Fibroblast of mammary gland (primary cell): ENCODE measurements around the gene GTF3C2.
A peak's percentile ranks its signal among the peaks of the same experiment; 100 is the strongest.
"Not testable (repeated sequence)": the region's sequence is repeated elsewhere in the genome, so short reads cannot be mapped to it uniquely, and the experiment has no call there.

Source experiments
- DNase-seq: peaks from one replicate; pipeline ENCODE4 v3.0.0-alpha.2; 2010; ENCODE audit warnings: low read depth
- H3K4me3 ChIP-seq: 2 replicates; pipeline ENCODE4 v1.5.1; 2011; ENCODE audit warnings: low read depth, mild to moderate bottlenecking, low read length, moderate library complexity; ENCODE audit not compliant: control insufficient read depth
- TF ChIP-seq, protein P1 (sequence below): conservative IDR thresholded peaks from 2 replicates; pipeline ENCODE4 v1.5.1; 2011; ENCODE audit warnings: low read depth, low read length, inconsistent platforms; ENCODE audit not compliant: control insufficient read depth, insufficient read depth

Gene GTF3C2

DNA sequence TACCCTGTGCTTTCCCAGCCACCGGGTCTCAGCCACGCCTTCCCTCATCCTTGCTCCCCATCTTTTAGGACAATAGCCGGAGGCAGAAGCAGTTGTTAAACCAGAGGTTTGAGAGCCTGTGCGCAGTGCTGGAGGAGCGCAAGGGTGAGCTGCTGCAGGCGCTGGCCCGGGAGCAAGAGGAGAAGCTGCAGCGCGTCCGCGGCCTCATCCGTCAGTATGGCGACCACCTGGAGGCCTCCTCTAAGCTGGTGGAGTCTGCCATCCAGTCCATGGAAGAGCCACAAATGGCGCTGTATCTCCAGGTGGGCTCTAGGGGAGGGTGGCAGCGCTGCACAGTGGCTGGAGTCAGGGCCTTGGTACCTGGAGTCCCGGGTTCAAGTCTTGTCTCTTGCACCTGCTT, 51.0 kb downstream of the GTF3C2 start:
- no peak overlapping the region for H3K4me3 ChIP-seq
- DNase-seq = no peak
- TF ChIP-seq, protein P1, sequence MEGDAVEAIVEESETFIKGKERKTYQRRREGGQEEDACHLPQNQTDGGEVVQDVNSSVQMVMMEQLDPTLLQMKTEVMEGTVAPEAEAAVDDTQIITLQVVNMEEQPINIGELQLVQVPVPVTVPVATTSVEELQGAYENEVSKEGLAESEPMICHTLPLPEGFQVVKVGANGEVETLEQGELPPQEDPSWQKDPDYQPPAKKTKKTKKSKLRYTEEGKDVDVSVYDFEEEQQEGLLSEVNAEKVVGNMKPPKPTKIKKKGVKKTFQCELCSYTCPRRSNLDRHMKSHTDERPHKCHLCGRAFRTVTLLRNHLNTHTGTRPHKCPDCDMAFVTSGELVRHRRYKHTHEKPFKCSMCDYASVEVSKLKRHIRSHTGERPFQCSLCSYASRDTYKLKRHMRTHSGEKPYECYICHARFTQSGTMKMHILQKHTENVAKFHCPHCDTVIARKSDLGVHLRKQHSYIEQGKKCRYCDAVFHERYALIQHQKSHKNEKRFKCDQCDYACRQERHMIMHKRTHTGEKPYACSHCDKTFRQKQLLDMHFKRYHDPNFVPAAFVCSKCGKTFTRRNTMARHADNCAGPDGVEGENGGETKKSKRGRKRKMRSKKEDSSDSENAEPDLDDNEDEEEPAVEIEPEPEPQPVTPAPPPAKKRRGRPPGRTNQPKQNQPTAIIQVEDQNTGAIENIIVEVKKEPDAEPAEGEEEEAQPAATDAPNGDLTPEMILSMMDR = no peak

DNA sequence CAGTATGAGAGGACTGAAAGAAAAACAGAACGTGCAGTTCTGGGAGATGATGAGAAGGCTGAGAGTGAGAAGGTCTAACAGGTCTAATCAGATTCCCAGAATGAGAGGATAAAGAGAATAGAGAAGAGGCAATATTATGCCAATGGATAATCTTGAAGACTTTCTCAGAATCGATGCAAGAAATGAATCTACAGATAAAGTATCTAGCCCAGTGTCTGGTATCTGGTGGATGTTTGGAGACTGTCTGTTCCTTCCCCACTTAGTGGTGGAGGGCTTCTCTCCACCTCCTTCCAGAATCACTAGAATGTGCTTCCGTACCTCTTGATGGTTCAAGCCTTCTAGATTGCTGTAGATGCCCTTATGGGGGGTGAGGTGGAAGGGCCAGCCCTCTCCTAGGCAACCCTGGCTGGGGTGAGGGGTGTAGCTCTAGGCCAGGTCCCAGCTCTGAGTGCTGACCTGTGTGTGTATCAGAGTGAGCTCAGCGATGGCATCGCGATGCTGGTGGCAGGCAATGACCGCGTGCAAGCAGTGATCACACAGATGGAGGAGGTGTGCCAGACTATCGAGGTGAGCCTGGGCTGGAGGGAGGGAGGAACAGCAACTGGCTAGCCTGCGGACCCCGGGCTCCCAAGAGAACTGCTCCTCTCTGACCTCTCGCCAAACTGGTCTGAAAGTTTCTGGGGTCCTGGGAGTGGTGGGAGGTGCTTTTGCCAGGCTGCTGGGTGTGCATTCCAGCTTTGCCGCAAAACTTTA, 51.9 kb downstream of the GTF3C2 start:
- TF ChIP-seq, protein P1 = no peak
- H3K4me3 ChIP-seq = no peak overlapping the region
- no peak for DNase-seq

DNA sequence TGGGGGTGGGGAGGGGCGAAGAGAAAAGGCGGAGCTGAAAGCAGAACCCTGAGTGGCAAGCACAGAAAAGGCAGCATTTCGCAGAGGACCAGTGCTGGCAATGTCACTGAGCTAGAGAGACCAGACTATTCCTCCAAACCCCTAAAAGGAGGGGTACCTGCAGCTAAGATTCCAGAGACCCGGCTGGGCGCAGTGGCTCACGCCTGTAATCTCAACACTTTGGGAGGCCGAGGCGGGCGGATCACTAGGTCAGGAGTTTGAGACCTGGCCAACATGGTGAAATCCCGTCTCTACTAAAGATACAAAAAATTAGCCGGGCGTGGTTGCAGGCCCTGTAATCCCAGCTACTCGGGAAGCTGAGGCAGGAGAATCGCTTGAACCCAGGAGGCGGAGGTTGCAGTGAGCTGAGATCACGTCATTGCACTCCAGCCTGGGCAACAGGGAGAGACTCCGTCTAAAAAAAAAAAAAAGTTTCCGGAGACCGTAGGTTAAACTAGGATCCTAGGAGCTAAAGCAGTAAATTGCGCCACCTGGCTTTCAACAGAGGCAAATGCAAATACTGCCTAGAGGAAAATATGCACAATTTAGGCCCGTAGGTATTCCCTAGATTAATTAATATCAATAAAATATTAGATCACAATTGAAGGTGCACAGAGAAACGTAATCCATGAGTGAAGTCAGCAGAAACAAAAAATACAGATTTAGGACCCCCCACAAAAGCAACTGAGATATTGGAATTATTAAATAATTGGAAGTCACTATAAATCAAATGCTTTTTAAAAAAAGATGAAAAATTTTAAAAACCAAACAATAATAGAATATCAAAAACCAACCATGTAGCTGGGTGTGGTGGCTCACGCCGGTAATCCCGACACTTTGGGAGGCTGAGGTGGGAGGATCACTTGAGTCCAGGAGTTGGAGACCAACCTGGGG, 53.2 kb downstream of the GTF3C2 start:
- DNase-seq = peak; percentile 83
- H3K4me3 ChIP-seq = peak overlapping the region; percentile 41
- TF ChIP-seq, protein P1 = peak; percentile 94

DNA sequence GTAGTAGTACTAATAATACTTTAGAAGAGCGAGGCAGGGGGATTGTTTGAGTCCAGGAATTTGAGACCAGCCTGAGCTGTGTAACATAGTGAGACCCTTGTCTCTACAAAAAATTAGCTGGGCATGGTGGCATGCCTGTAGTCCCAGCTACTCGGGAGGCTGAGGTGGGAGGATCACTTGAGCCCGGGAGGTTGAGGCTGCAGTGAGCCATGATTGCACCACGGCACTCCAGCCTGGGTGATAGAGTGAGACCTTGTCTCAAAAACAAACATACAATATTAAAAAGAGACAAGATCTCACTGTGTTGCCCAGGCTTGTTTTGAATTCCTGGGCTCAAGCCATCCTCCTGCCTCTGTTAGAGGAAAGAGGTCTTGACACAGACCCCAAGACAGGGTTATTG, 56.0 kb downstream of the GTF3C2 start:
- H3K4me3 ChIP-seq = not testable (repeated sequence)

DNA sequence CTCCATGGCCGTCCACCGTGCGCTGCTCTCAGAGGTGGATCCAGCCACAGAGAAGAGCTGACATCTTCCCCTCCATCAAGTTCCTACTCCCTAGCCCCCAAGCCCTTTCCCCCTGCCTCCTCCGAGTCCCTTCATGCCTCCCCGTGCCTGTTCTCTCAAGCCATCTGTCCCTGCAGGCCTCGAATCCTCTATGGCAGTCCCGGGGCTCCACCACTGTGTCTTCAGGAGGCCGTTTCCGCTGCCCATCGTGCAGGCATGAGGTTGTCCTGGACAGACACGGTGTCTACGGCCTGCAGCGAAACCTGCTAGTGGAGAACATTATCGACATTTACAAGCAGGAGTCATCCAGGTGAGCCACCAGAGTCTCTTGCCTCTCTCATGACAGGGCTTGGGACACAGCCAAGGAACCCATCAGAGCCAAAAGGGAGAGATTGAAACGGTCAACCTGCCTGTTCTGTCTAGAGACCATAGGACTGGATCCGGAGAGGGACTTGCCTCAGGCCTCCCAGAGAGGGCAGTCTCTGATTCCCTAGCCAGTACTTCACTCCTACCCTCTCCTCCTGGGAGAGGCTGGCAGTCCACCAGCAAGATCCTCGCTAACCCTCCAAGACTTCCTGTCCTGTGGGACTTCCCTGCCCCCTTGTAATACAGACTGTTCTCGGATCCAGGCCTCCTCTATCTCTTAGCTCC, 58.0 kb downstream of the GTF3C2 start:
- no peak overlapping the region for H3K4me3 ChIP-seq
- peak; percentile 15 for DNase-seq
- TF ChIP-seq, protein P1 = no peak

More for the DNA sequence above, 56.0 kb downstream of the GTF3C2 start:
- DNase-seq = not testable (repeated sequence)

DNA sequence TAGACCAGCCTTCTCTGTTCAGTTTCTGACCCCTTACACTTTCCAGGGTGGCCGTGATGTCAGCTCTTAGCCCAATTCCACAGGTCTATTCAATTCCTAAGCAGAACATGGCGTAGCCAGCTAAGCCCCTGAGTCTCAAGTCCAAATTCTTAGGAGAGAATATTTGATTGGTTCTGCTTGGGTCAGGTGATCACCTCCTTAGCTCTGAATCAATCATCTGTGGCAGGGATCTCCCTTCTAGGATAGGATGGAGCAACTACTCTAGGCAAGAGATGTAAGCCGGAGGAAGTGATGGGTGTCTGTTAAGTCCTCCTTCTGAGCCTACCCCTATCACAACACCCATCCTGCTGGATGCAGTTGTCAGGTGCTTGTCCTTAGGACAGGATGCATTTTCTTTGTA, 59.4 kb downstream of the GTF3C2 start:
- TF ChIP-seq, protein P1 = no peak
- DNase-seq = no peak
- no peak overlapping the region for H3K4me3 ChIP-seq
